ENCODE results near the gene COL18A1.

Gene COL18A1

DNA sequence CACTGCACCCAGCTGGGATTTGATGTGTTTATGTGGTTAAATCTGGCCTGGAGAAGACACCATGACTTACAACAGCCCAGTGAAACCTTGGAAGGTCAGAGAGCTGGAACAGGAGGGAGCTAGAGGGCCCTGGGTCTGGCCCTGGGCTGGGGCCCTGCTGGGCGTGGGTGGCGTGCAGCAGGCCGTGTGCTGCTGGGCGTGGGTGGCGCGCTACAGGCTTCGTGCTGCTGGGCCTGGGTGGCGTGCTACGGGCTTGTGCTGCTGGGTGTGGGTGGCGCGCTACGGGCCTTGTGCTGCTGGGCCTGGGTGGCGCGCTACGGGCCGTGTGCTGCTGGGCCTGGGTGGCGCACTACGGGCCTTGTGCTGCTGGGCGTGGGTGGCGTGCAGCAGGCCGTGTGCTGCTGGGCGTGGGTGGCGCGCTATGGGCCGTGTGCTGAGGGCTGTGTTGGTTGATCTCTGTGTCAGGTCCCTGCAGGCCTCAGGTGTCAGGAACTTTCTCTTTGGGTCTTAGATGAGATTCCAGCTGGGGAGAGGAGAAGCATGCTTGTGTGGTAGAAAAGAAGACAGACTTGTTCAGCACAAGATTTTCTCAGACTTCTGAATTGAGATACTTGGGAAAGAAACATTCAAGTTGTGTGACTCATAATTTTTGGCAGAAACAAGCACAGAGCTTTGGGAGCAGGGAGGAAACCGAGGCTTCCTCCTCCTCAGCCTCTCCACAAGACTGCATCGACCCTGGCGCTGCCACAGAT is 66.0 kb downstream of the COL18A1 start:
- no peak overlapping the region for H3K4me3 ChIP-seq
- peak overlapping the region in 20 of 21 experiments; percentile 61 to 90 (median 82) for H3K27ac ChIP-seq

DNA sequence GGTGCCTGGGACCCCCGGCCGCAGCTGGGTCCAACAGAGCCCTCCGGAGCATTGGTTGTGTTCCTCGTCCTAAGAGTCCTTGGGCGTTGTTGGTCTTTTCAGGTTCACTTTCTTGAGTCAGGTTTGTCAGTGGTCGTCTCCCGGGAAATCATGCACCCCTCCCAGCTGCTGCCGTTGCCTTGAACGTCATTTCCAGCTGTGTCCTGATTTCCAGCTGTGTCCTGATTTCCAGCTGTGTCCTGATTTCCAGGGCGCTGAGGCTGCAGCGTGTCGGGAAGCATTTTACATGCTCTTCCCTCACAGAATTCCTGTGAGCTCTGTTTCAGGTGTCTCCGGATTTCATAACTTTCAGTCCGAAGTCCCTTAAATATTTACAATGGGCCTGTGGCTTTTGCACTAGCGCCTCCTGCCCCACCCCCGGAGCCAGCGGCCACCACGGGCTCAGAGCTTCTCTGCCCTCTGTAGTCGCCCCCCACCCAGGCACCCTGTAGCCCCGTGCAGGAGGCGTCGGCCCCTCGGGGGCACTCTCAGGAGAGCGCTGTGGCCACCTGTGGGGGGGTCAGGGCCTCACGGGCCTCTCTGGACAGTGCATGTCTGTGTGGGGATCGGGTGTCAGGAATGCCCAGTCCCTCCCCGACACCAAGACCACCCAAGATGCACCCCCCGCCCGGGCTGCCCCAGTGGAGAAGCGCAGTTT is 66.7 kb downstream of the COL18A1 start:
- no peak overlapping the region for H3K4me3 ChIP-seq
- H3K27ac ChIP-seq: peak overlapping the region in 20 of 21 experiments; percentile 61 to 90 (median 82)

- H3K4me3 ChIP-seq: no peak overlapping the region
- H3K27ac ChIP-seq: peak overlapping the region in 15 of 21 experiments; percentile 69 to 90 (median 83)
Measured at GRCh38 chr21:45472445-45473365, 67.7 kb downstream of the COL18A1 start.

DNA sequence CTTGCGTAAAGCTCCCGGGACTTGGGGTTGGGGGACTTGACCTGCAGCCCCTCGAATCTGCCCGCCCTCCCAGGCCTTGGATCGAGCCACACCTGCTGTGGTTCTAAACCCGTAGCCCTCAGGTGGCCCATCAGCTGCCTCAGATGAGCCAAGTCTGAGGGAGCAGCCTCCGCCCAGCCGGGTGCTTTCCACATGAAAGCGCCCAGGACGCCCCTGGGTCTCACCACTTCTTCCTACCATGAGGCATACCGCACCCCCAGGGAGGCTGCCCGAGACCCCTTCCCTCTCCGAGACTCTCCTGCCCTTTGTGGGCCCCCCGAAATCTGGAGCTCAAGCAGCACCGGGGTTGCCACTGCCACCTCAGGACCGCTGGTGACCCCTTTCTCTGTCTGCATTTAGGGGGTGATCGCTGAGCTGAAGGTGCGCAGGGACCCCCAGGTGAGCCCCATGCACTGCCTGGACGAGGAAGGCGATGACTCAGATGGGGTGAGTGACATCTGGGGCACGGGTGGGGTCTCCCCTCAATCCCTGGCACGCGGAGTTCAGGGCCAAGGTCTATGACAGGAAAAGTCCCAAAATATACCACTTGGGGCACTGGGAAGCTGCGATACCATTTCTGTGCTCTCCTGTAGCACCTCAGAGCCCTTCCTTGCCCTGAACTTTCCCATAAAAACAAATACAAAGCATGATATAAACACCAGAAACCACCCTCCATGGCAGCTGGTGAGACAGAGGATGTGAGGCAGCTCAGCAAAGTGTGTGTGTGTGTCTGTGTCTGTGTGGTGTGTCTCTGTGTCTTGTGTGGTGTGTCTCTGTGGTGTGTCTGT is 68.7 kb downstream of the COL18A1 start:
- H3K27ac ChIP-seq: no peak overlapping the region
- no peak overlapping the region for H3K4me3 ChIP-seq

DNA sequence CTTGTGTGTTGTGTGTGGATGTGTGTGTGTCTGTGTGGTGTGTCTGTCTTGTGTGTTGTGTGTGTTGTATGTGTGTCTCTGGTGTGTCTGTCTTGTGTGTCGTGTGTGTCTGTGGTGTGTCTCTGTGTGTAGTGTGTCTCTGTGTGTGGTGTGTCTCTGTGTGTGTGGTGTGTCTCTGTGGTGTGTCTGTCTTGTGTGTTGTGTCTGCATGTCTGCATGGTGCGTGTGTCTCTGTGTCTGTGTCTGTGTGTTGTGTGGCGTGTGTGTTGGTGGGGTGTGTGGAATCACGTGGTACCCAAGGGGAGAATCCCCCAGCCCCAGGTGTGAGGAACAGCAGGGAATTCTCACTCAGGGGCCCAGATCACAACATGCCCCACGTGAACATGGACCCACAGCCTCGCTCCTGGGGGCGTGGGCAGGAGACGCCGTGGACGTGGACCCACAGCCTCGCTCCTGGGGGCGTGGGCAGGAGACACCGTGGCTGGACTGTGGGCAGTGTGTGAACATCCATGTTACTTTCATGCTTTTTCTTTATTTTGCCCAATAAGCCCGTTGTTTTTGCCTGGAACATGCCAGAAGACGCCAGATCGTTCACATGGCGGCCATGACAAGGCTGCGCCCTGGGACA is 69.5 kb downstream of the COL18A1 start:
- no peak overlapping the region for H3K27ac ChIP-seq
- H3K4me3 ChIP-seq: no peak overlapping the region

DNA sequence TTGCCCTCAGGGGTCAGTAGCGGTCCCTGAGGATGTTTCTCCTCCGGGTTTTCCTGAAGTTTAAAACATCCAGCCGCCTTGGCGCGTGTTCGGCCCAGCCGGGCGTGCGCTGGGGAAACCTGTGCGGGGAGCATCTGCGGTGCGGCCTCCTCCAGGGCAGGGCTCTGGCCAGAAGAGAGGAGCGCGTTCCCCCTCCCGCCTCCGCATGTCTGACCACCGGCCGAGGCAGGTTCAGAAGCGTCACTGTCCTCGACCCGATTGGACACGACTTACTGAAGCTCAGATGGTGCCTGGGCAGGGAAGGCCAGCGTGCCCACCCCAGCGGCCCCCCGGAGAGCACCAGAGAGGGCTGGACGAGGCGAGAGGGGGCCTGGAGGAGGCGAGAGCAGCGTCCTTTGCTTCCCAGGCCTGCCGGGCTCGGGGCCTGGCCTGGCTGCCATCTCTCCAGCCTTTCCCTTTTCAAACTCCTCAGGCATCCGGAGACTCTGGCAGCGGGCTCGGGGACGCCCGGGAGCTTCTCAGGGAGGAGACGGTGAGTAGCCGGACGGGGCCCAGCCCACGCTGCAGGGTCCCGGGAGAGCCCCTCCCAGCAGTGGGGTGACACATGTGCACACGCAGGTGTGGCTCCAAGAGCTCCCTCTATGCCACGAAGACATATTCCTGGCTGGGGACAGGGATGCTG is 70.2 kb downstream of the COL18A1 start:
- no peak overlapping the region for H3K27ac ChIP-seq
- H3K4me3 ChIP-seq: no peak overlapping the region

DNA sequence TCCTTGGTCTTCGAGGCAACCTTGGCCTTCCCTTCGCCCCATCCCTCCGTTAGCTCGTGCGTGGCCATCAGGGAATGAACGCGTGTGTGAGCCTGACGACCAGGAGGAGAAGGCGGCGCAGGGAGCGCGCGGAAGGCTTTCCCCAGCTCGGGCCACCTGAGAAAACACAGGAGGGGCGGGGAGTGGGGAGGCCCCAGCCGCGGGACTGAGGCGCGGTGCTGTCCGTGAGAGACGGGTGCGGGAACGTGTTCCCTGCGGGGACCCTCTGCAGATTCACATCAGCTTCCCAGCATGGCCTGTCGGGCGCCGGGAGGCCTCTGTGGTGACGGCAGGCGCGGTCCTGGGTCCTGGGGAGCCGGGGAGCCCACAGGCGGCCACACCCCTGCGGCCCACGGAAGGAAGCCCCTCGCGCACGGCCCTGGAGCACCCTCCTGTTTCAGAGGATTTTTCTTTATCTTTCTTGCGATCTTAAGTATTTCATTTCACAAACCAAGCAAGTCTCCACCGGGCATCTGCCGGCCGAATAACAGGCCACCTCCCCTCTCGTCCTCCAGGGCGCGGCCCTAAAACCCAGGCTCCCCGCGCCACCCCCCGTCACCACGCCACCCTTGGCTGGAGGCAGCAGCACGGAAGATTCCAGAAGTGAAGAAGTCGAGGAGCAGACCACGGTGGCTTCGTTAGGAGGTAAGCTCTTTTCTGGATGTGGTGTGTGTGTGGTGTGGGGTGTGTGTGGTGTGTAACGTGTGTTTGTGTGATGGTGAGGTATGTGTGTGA is 71.0 kb downstream of the COL18A1 start:
- H3K4me3 ChIP-seq: no peak overlapping the region

GRCh38 chr21:45476582-45476981 is 71.6 kb downstream of the COL18A1 start:
- Histone ChIP-seq H3K27ac (no peak overlapping the region), H3K4me3 (no peak overlapping the region)

More for the DNA sequence above, 71.0 kb downstream of the COL18A1 start:
- H3K27ac ChIP-seq: no peak overlapping the region

DNA sequence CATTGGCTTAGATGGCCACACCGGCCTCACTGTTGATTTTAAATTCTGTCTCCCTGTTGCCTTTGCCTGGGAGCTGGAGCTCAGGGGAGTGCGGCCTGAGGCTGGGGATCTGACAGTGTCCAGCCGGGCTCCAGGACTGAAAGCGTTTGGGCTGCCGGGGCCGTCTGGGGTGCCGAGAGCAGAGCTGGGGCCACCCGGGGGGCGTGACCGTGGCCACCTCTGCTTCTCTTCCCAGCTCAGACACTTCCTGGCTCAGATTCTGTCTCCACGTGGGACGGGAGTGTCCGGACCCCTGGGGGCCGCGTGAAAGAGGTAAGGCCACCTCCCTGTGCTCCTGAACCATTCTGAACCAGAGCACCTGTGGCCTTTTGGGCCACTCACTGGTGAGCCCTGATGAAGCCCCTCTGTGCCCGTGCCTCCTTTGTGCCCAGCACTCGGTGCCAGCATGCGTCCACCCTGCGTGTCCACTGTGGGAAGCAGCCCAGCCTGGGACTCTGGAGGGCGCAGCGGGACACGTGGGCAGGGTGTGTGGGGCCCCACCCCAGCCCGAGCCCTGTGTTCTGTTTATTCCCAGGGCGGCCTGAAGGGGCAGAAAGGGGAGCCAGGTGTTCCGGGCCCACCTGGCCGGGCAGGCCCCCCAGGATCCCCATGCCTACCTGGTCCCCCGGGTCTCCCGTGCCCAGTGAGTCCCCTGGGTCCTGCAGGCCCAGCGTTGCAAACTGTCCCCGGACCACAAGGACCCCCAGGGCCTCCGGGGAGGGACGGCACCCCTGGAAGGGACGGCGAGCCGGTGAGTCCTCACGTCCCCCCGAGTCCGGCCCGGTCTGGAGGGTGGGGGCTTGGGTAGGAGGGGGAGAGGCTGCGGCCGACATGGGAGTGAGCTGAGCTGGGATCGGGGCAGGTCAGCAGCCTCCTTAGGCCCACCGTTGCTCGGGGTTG is 72.5 kb downstream of the COL18A1 start:
- Histone ChIP-seq H3K27ac (peak overlapping the region in 17 of 21 experiments; percentile 10 to 85 (median 68)), H3K4me3 (peak overlapping the region in 1 of 7 experiments; percentile 19)

DNA sequence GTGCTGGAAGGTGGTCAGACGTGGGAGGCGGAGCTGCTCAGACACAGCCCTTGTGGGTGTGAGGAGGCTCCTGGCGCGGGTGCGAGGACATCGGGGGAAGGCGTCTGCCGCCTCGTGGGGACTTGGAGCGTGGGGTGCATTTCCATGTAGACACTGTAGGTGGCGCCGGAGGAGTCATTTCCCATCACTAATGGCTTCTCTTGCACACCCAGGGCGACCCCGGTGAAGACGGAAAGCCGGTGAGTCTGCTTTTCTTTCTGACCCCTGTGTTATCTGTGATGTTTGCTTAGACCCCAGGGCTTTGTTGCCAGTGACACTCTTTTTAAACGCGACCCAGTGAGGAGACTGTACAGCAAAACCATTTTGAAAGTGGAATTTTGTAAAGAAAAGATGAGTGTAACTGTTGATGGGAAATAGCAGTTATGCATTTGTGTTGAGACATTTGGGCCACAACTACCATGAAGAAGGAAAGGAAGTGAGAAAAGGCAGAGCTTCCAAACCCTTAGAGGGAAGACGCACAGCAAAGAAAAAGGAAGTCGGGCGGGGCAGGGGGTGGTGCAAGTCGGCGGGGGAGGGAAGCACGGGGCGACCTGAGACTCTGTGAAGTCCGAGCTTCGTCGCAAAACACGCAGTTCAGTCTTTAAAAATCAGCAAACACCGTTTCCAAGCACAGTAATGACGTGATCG is 73.3 kb downstream of the COL18A1 start:
- Histone ChIP-seq H3K27ac (peak overlapping the region in 17 of 21 experiments; percentile 10 to 85 (median 68)), H3K4me3 (peak overlapping the region in 4 of 7 experiments; percentile 4 to 19 (median 13))

DNA sequence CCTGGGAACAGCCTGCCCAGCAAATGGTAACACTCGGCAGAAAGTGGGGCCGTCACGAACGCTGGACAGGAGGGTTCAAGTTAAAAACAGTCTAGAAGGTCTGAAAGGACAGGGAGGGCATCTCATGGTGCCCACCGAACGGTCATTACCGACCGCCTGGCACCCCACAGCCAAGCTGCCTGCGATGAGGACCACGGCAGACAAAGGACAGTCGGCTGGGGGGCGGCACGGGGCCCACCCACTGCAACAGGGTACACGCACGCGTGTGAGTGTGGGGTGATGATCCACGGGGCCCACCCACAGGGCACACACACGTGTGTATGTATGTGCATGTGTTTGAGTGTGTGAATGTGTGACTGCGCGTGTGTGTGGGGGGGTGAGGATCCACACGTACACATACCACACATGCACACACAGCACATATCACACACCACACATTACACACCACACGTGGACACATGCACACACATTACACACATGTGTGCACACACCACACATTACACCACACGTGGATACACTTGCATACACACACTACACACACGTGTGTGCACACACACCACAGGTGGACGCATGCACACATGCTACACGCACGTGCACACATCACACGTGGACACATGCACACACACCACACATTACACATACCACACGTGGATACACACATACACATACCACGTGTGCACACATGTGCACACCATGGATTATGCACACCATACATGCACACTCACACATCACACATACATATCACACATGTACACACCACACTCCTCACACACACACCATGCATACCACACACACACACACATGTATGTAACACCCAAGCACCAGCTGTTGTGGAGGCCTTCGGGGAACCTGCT is 74.1 kb downstream of the COL18A1 start:
- peak overlapping the region in 4 of 7 experiments; percentile 4 to 19 (median 13) for H3K4me3 ChIP-seq
- peak overlapping the region in 15 of 21 experiments; percentile 1 to 85 (median 69) for H3K27ac ChIP-seq

DNA sequence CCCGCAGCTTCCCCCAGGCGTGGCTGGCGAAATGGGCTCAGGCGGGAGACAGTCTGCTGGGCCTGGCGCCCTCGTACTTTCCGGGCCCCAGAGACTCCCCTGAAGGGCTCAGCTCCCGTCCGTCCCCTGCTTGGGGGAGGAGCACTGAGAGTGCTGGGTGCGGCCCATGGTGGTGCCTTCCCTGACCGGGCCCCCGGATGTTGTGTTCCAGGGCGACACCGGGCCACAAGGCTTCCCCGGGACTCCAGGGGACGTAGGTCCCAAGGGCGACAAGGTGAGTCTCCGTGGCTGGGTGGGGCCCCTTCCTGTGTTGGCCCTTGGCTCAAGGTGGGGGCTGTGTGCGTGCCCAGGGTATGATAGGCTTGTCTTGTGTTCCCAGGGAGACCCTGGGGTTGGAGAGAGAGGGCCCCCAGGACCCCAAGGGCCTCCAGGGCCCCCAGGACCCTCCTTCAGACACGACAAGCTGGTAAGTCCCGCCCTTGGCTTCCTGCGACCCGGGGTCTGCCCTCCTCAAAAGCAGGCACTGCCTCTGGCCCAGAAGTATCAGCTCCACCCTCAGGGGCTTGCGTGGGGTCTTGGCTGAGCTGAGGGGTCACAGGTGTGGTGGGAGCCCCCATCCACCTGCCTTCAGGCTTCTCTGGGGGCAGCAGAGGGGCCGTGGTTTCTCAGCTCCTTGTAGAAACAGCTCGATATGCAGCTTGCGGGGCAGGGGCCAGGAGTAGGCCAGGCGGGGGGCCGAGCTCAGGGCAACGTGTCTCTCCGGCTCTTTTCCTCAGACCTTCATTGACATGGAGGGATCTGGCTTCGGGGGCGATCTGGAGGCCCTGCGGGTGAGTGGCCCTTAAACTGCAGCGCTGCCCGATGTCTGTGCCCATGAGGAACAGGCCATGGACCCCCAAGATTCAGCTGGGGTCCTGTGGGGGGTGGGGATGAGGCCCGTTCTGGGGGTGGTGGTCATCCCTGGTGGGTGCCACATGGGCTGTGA is 75.0 kb downstream of the COL18A1 start:
- Histone ChIP-seq H3K4me3 (no peak overlapping the region), H3K27ac (peak overlapping the region in 2 of 21 experiments; percentile 5 to 9)

DNA sequence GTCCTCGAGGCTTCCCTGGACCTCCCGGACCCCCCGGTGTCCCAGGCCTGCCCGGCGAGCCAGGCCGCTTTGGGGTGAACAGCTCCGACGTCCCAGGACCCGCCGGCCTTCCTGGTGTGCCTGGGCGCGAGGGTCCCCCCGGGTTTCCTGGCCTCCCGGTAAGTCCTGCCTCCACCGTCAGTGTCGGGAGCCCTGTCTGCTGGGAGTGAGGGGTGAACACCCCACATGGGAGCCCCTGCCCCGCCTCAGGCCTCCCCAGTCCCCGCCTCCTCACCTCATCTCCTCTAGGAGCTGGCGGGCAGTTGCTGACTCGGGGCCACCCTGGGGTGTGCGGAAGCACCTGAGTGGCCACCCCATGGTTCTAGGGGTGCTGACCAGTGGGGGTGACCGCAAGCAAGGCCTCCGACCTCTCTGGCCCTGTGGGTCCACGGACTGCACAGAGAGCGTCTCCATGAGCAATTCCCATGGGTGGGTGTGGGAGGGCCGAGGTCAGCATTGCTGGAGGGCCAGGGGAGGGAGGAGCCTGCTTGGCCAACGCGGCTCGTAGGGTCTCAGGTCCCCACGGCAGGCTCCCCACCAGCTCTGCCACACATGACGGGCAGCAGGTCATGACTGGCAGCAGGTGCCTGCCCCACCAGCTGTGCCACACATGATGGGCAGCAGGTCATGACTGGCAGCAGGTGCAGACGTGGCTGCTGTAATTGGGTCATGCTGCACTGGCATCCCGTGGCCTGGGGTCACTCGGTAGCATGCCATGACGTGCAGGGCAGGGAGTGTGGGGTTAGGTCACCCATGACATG is 75.9 kb downstream of the COL18A1 start:
- H3K4me3 ChIP-seq: no peak overlapping the region
- no peak overlapping the region for H3K27ac ChIP-seq

Data from skin epidermis (tissue), 12 donors.